ENCODE data around the gene TMEM150B. TPM values are rescaled to one million over a fixed set of nuclear protein-coding genes. Genes with fewer than 3 reads are reported as not detected.

TMEM150B gene
- 0.93 and 1.4 TPM in 2 replicates for total RNA-seq

- intact Hi-C loops (cut with micrococcal nuclease), result no loop called here
Measured at GRCh38 chr19:55325172-55325571, at the start of gene TMEM150B. TMEM150B (minus strand) TSS chr19:55325341; CDS start chr19:55321036, 4,305 bp downstream.

GRCh38 chr19:55373993-55374757 is 49.0 kb upstream of the TMEM150B start:
- intact Hi-C loops (cut with micrococcal nuclease), result no loop called here

- intact Hi-C loops (cut with micrococcal nuclease), result no loop called here
Measured at GRCh38 chr19:55373306-55373992, 48.3 kb upstream of the TMEM150B start.

GRCh38 chr19:55372316-55373081 is 47.4 kb upstream of the TMEM150B start:
- intact Hi-C loops (cut with micrococcal nuclease), result no loop called here

- intact Hi-C loops (cut with micrococcal nuclease), result no loop called here
Measured at GRCh38 chr19:55370305-55370988, 45.3 kb upstream of the TMEM150B start, which contains the start of gene IL11. IL11 (minus strand) TSS chr19:55370463; CDS start chr19:55370310, 153 bp downstream.

- intact Hi-C loops (cut with micrococcal nuclease), result no loop called here
Measured at GRCh38 chr19:55369653-55370304, 44.6 kb upstream of the TMEM150B start.

GRCh38 chr19:55368701-55369563 is 43.8 kb upstream of the TMEM150B start:
- intact Hi-C loops (cut with micrococcal nuclease), result no loop called here

GRCh38 chr19:55368106-55368505 is 43.0 kb upstream of the TMEM150B start:
- intact Hi-C loops (cut with micrococcal nuclease), result no loop called here

GRCh38 chr19:55366790-55367189 is 41.6 kb upstream of the TMEM150B start:
- intact Hi-C loops (cut with micrococcal nuclease), result no loop called here

- intact Hi-C loops (cut with micrococcal nuclease), result no loop called here
Measured at GRCh38 chr19:55365964-55366363, 40.8 kb upstream of the TMEM150B start.

GRCh38 chr19:55365245-55365644 is 40.1 kb upstream of the TMEM150B start:
- intact Hi-C loops (cut with micrococcal nuclease), result no loop called here

- intact Hi-C loops (cut with micrococcal nuclease), result no loop called here
Measured at GRCh38 chr19:55362990-55363716, 38.0 kb upstream of the TMEM150B start, which contains the start of gene GARIN5B. GARIN5B (minus strand) TSS chr19:55363260; CDS start chr19:55363066, 194 bp downstream.

GRCh38 chr19:55362174-55362989 is 37.2 kb upstream of the TMEM150B start:
- intact Hi-C loops (cut with micrococcal nuclease), result no loop called here

GRCh38 chr19:55360902-55361301 is 35.8 kb upstream of the TMEM150B start:
- intact Hi-C loops (cut with micrococcal nuclease), result no loop called here

- intact Hi-C loops (cut with micrococcal nuclease), result no loop called here
Measured at GRCh38 chr19:55358943-55359908, 34.1 kb upstream of the TMEM150B start.

GRCh38 chr19:55358493-55358892 is 33.4 kb upstream of the TMEM150B start:
- intact Hi-C loops (cut with micrococcal nuclease), result no loop called here

Data from T-helper 1 cell treated with Interleukin-12 subunit alpha and Interleukin-12 subunit beta and Interleukin-4 antibody, amounts not matched to agents 30 ng/mL and 1 ng/mL, for 36 hours (primary cell).